Hepatocyte (in vitro differentiated cells): ENCODE measurements around the gene GPC3.

Source experiments
- EZH2 ChIP-seq: fragments of 200-600 bp; sonication (generic); IDR thresholded peaks from 2 replicates; pipeline ENCODE4 v1.6.1; 2016; ENCODE audit warnings: antibody characterized with exemption, mild to moderate bottlenecking, borderline replicate concordance
- EZH2phosphoT487 ChIP-seq: fragments of 200-600 bp; sonication (generic); IDR thresholded peaks from one replicate; pipeline ENCODE4 v1.6.1; 2018; ENCODE audit warnings: antibody characterized with exemption, mild to moderate bottlenecking, low read depth, moderate library complexity; ENCODE audit not compliant: unreplicated experiment, severe bottlenecking
- TF ChIP-seq, protein P1 (sequence below): fragments of 200-600 bp; sonication (generic); IDR thresholded peaks from 2 replicates; pipeline ENCODE4 v1.5.1; 2016; ENCODE audit warnings: antibody characterized with exemption, mild to moderate bottlenecking; ENCODE audit not compliant: poor library complexity

- TF ChIP-seq, protein P1, sequence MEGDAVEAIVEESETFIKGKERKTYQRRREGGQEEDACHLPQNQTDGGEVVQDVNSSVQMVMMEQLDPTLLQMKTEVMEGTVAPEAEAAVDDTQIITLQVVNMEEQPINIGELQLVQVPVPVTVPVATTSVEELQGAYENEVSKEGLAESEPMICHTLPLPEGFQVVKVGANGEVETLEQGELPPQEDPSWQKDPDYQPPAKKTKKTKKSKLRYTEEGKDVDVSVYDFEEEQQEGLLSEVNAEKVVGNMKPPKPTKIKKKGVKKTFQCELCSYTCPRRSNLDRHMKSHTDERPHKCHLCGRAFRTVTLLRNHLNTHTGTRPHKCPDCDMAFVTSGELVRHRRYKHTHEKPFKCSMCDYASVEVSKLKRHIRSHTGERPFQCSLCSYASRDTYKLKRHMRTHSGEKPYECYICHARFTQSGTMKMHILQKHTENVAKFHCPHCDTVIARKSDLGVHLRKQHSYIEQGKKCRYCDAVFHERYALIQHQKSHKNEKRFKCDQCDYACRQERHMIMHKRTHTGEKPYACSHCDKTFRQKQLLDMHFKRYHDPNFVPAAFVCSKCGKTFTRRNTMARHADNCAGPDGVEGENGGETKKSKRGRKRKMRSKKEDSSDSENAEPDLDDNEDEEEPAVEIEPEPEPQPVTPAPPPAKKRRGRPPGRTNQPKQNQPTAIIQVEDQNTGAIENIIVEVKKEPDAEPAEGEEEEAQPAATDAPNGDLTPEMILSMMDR: no peak
- no peak for TF ChIP-seq EZH2
- TF ChIP-seq EZH2phosphoT487: no peak
These were observed 441.3 kb downstream of the GPC3 start for GRCh38 chrX:133544115-133544514.
